GM12865 (cell line): Measurements from ENCODE around the gene PLA2G4D.
A peak's percentile ranks its signal among the peaks of the same experiment; 100 is the strongest.

Experiments
- DNase-seq: peaks from one replicate; pipeline ENCODE4 v3.0.0; 2010; ENCODE audit warnings: low read depth
- H3K4me3 ChIP-seq: 2 replicates; pipeline ENCODE4 v1.5.1; 2011; ENCODE audit warnings: mild to moderate bottlenecking, low read depth, low read length, control low read depth
- CTCF ChIP-seq: IDR thresholded peaks from 2 replicates; pipeline ENCODE4 v1.5.1; 2011; ENCODE audit warnings: low read length, control low read depth, low read depth, inconsistent platforms; ENCODE audit not compliant: insufficient read depth; ENCODE audit errors: missing control alignments

PLA2G4D gene

GRCh38 chr15:42056934-42057798 is 37.2 kb downstream of the PLA2G4D start:
- H3K4me3 ChIP-seq, result no peak overlapping the region
- DNase-seq, result peak; percentile 68
- peak; percentile 62 for TF ChIP-seq CTCF

- no peak for DNase-seq
- H3K4me3 ChIP-seq, result no peak overlapping the region
- TF ChIP-seq CTCF, result no peak
Measured at GRCh38 chr15:42053914-42054313, 40.4 kb downstream of the PLA2G4D start.

GRCh38 chr15:42053010-42053409 is 41.4 kb downstream of the PLA2G4D start:
- no peak overlapping the region for H3K4me3 ChIP-seq
- no peak for TF ChIP-seq CTCF
- no peak for DNase-seq

GRCh38 chr15:42050484-42051255 is 43.7 kb downstream of the PLA2G4D start:
- no peak for DNase-seq
- no peak overlapping the region for H3K4me3 ChIP-seq
- TF ChIP-seq CTCF, result no peak

GRCh38 chr15:42048821-42049200 is 45.6 kb downstream of the PLA2G4D start:
- DNase-seq, result no peak
- TF ChIP-seq CTCF, result no peak

GRCh38 chr15:42048080-42048820 is 46.1 kb downstream of the PLA2G4D start:
- H3K4me3 ChIP-seq, result no peak overlapping the region
- TF ChIP-seq CTCF, result no peak
- DNase-seq, result no peak

More at GRCh38 chr15:42048821-42049200, 45.6 kb downstream of the PLA2G4D start:
- H3K4me3 ChIP-seq, result no peak overlapping the region
